IPS DF 19.7 (cell line): Measurements from ENCODE around the gene RABGGTA.
"Not testable (repeated sequence)": the region's sequence is repeated elsewhere in the genome, so short reads cannot be mapped to it uniquely, and the experiment has no call there.

ENCODE experiments used
- DNase-seq: peaks from one replicate; pipeline ENCODE4 v3.0.0-alpha.2; 2013; ENCODE audit warnings: low read depth, low spot score

RABGGTA gene

GRCh38 chr14:24260780-24261157 lies 10.6 kb downstream of the RABGGTA start:
- DNase-seq, result no peak

- DNase-seq, result no peak
Measured at GRCh38 chr14:24260026-24260779, 11.2 kb downstream of the RABGGTA start.

DNA sequence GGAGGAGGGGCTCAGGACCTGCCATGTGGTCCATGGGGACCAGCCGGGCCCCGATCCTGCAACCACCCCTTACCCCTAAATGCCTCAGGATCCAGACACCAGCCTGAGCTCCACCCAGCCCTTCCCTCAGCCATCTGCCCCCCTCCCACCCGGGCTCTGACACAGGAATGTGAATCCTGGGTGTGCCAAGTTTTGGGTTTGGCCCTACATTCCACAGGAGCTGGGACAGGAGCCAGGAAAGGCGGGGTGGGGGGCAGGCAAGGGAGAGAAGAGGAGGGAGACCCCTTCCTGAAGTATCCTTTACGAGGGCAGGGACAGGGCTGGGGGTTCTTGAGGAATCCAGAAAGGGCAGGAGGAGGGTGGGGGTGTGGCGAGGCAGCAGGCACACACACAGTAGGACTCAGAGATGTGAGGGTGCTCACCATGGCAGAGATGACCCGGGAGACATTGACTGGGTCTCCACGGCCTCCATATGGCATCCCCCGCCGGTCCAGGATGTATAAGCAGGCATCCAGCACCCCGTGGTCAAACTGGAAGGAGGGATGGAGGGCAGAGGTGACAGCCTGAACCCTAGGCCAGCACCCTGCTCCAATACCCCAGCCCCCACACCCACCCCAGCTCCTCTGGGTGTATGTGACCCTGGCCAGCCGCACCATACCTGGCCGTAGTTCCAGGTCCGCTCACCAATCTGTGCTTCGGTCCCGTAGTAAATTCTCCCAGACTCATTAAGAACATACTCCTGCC lies 11.9 kb downstream of the RABGGTA start:
- DNase-seq, result no peak

- no peak for DNase-seq
Measured at GRCh38 chr14:24258548-24259265, 12.7 kb downstream of the RABGGTA start.

DNA sequence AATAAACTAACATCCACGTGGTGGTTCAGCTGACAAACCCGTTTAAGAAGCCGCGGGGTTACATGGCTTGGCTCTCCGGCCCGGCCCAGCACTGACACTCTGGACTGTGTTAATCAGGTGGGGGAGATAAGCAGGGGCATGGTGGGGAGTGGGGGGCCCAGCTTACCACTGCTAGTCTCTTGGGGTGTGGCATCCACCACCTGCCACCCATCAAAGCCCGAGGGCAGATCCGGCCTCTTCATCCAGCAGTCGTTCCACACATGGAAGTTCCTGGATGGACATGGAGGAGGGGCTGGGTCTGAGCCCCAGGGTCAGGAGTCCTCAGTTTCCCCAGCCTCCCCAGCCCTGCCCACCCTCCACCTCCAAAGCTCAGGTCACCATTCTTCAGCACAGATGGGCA lies 13.3 kb downstream of the RABGGTA start:
- DNase-seq, result no peak

DNA sequence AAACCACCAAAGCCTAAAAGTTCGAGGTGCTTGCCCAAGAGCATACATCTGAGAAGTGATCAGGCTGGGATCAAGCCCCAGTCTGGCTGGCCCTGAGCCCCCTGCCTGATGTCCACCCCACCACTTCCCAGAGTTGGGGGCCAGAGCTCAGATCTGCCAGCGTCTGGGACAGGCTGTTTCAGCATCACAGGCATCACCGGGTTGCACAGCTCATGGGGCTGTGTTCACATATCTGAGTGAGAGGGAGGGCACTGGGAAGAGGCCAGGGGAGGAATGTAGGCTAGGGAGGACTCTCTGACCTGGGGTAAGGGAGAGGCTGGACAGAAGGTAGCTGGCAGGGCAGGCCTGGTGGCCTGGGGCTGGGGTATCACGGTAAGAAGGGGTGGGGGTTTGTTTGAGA lies 14.4 kb downstream of the RABGGTA start:
- DNase-seq, result no peak

- DNase-seq, result no peak
Measured at GRCh38 chr14:24255931-24256711, 15.3 kb downstream of the RABGGTA start.

GRCh38 chr14:24255438-24255837 lies 16.0 kb downstream of the RABGGTA start:
- DNase-seq, result no peak

DNA sequence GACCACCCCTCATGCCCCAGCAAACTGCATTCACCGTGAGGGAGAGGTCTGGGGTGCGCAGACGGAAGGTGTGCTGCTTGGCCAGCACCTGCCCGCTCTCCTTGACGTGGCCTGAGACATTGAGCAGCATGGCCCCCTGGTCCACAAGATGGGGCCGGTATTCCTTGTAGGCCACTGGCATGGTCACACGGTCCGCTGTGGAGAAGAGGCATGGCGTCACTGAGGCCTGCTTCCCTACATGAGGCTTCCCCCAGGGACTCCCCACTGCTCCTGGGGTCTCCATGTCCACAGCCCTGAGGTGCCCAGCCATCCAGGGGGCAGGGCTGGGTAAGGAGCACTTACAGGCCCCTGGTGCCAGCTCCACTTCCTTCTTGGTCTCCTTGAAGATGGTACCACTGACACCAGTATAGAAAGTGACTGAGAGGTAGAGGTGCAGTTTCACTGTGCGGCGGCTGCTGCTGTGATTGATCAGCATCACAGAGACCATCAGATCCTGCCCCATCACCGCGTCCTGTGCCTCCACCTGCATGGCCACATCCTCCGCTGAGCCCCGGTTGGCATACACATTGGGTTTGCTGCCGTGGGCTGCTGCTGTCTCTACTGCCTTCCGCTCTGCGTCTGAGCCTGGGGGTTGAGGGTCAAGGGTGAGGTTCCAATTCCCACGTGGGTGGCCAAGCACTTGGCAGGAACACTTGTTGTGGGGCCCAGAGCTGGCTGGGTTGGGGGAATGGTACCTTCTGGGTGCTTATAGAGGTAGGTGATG lies 16.6 kb downstream of the RABGGTA start:
- DNase-seq, result no peak

GRCh38 chr14:24253936-24254335 lies 17.5 kb downstream of the RABGGTA start:
- no peak for DNase-seq

DNA sequence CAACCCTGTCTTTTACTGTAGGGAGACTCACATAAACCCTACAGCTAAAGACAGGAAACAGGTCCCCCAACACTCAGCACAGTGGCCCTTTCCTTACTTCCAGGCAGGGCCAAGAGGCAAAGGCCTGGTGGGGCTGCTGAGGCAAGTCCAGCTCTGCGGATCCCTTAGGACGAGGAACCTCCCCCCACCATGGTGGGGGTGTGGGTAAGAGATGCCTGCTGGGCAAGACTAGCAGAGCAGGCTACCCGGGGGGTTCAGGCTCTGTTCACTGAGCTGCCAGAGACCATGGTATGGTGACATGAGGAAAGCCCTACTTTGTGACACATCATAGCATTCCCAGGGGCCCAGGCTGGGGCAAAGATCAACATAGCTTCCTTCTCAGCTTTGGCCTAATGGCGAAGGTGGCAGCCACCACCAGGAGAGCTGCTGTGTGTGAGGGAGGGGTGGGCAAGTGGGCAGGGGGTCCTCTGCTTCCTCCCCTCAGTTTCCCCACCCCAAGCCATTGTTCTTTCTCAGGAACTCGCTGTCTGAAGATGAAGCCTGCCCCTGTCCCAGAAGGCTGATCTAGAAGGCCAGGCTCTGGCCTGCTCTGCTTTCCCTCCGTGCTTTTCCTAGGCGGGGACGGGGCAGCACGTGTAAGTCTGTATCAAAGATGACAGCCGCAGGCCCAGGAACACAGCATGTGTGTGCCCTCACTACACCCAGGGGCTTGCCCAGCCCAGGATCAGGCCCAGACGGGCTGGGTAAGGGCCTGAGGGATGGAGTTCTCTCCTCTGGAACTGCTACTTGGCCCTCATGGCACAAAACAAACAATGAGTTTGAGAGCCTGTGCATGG lies 18.9 kb downstream of the RABGGTA start:
- DNase-seq, result no peak

DNA sequence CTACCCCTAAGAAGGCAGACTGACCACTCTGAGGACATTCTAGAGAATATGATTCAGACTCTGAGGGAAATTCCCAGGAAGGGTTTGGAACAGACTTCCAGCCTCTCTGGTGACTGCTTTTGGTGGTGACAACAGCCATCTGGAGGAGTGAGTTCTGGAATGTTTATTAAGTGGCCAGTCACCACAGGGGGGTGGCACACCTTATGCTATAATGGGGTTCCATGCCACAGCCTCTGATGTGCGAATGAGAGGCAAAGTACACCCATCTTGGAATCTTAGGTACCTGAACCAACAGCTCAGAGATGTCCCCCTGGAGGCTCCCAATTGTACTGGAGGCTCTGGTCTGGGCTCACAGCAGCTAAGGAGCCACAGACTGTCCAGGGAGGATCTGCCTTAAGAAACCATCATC lies 19.5 kb downstream of the RABGGTA start:
- no peak for DNase-seq

GRCh38 chr14:24250354-24250753 lies 21.0 kb downstream of the RABGGTA start:
- DNase-seq, result no peak

DNA sequence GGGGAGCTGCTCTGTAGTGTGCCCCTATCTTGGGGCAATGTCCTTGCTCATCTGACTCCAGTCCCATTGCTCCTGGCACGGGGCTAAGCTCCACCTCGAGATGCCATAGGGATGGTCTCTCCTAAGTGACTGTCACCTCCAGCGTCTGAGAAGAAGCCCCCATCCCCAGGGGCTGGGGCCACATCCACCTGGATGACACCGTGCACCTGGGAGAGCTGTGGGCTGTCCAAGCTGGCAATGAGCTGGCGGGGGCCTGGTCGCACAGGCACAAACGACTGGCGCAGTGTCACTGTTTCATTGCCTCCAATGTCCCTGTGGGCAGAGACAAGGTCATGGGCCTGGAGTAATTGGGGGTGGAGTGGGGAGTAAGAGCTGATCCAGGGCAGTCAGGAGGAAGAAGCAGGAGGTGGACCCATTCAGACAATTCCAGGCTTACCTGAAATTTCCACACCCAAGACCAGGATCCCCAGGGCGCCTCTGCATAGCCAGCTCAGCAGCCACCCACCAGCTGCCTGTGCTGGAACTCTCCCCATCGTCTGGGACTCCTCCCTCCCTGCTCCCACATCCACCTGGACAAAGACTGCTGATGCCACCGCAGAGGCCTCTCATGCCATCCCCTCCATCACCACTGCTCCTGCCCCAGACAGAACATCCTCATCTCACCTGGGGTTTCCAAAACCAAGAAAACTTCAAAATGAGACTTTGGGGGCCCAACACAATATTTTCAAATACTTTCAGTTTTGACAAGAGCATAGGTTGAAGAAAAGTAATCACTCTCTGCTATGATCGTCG lies 22.0 kb downstream of the RABGGTA start:
- DNase-seq, result no peak

- no peak for DNase-seq
Measured at GRCh38 chr14:24247422-24247821, 24.0 kb downstream of the RABGGTA start.

DNA sequence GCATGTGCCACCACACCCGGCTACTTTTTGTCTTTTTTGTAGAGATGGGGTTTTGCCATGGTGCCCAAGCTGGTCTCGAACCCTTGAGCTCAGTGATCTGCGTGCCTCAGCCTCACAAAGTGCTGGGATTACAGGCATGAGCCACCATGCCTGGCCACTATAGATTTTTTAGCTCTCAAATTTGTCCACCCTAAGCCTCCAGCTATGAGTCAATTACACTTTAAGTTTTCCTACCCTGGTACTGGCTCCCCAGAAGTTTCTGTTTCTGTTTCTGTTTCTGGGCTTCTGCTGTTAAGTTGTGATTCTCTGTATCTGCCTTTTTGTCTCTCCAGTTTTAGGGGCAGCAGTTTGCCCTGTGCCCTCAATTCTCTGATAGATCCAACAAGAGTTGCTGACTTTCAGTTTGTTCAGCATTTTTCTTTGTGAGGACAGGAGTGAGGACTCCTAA lies 24.6 kb downstream of the RABGGTA start:
- no peak for DNase-seq

DNA sequence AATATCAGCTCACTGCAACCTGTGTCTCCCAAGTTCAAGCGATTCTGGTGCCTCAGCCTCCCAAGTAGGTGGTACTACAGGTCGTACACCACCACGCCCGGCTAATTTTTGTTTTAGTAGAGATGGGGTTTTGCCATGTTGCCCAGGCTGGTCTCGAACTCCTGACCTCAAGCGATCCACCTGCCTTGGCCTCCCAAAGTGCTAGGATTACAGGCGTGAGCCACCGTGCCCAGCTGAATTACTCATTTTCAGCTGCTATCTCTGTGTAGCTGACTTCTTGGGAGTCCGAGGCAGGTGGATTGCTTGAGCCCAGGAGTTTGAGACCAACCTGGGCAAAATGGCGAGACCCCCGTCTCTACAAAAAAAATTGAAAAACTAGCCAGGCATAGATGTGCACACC lies 26.0 kb downstream of the RABGGTA start:
- not testable (repeated sequence) for DNase-seq

DNA sequence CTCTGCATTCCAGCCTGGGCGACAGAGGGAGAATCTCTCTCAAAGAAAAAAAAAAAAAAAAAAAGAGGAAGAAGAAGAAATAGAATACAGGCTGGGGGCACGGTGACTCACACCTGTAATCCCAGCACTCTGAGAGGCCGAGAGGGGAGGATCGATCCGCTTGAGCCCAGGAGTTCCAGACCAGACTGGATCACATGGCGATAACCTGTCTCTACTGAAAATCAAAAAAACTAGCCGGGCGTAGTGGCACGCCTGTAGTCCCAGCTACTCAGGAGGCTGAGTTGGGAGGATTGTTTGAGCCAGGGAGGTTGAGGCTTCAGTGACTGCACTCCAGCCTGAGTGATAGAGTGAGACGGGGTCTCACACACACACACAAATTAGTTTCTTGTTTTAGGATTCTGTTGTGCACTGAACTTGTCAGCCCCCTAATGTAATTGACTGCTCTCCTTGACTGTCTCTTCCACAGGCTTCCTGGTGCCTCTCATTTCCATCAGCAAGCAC lies 28.0 kb downstream of the RABGGTA start:
- DNase-seq, result no peak

DNA sequence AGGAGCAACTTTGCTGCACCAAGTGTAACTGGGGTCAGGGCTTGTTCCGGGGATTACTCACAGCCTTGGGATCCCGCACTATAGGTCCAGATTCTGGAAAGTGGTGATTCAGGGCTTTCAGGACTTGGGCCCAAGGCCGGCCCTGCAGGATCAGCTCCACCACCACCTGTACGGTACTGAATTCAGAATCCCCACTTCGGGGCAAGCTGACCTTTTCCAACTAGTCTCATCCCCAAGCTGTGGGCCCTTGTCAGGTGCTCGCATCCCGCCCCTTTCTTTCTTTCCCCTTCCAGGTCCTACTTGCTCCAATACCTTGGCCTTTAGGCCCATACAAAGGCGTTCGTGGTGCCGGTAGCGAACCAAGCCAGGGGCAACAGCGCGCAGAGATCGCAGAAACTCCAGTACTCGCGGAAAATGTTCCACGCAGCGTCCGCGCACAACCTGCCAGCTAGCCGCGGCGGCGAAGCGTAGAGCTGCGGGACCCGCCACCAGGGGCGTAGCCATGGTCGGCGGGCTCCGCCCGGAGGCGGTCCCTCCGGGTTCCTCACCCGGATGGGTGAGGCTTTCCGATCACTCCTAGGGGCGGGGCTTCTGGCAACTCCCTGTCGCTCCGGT lies 29.5 kb downstream of the RABGGTA start:
- DNase-seq, result no peak
